Choroid plexus epithelial cell (primary cell): ENCODE measurements around the gene MYLIP.
A peak's percentile ranks its signal among the peaks of the same experiment; 100 is the strongest.
"Not testable (repeated sequence)": the region's sequence is repeated elsewhere in the genome, so short reads cannot be mapped to it uniquely, and the experiment has no call there.

Experiments used
- DNase-seq: peaks from one replicate; pipeline ENCODE4 v3.0.0-alpha.2; 2010; ENCODE audit warnings: low read depth
- H3K4me3 ChIP-seq: 2 replicates; pipeline ENCODE4 v1.5.1; 2011; ENCODE audit warnings: low read depth, mild to moderate bottlenecking, control low read depth, low read length, moderate library complexity
- CTCF ChIP-seq: conservative IDR thresholded peaks from 2 replicates; pipeline ENCODE4 v1.5.1; 2011; ENCODE audit warnings: low read depth, mild to moderate bottlenecking, control low read depth, inconsistent platforms, low read length, moderate library complexity

MYLIP gene

GRCh38 chr6:16166871-16167608 is 38.2 kb downstream of the MYLIP start:
- no peak for TF ChIP-seq CTCF
- DNase-seq: no peak

GRCh38 chr6:16168121-16168520 is 39.2 kb downstream of the MYLIP start:
- no peak for TF ChIP-seq CTCF
- DNase-seq: peak; percentile 13
- H3K4me3 ChIP-seq: no peak overlapping the region

More at GRCh38 chr6:16166871-16167608, 38.2 kb downstream of the MYLIP start:
- no peak overlapping the region for H3K4me3 ChIP-seq

- H3K4me3 ChIP-seq: no peak overlapping the region
- DNase-seq: peak; percentile 77
- peak; percentile 88 for TF ChIP-seq CTCF
Measured at GRCh38 chr6:16168858-16169257, 40.0 kb downstream of the MYLIP start.

GRCh38 chr6:16171400-16171799 is 42.5 kb downstream of the MYLIP start:
- no peak overlapping the region for H3K4me3 ChIP-seq
- DNase-seq: no peak
- no peak for TF ChIP-seq CTCF

GRCh38 chr6:16173167-16173940 is 44.5 kb downstream of the MYLIP start:
- no peak overlapping the region for H3K4me3 ChIP-seq
- no peak for TF ChIP-seq CTCF
- DNase-seq: no peak

- no peak for DNase-seq
- TF ChIP-seq CTCF: no peak
- no peak overlapping the region for H3K4me3 ChIP-seq
Measured at GRCh38 chr6:16174416-16175078, 45.7 kb downstream of the MYLIP start.

- H3K4me3 ChIP-seq, DNase-seq: not testable (repeated sequence)
Measured at GRCh38 chr6:16176600-16176999, 47.7 kb downstream of the MYLIP start.
